Peyer's patch (tissue), 4 donors: Measurements from ENCODE around the gene MPV17L.
"Not testable (repeated sequence)": the region's sequence is repeated elsewhere in the genome, so short reads cannot be mapped to it uniquely, and the experiment has no call there.

Experiments used
- POLR2A ChIP-seq, 2 donors: fragments of 450-650 bp; IDR thresholded peaks; one replicate each; pipeline ENCODE4 v1.5.1; 2017; ENCODE audit warnings: antibody characterized with exemption in 2 of 2, mild to moderate bottlenecking in 2 of 2, moderate library complexity in 2 of 2
- TF ChIP-seq, protein P1 (sequence below), 6 experiments: fragments of 450-650 bp in 4 of 6; fragments of 200-600 bp in 2 of 6; sonication (generic) in 1 of 6; IDR thresholded peaks; one replicate each; pipeline ENCODE4 v1.5.1; 2017 to 2019; ENCODE audit warnings: antibody characterized with exemption in 6 of 6, mild to moderate bottlenecking in 3 of 6, moderate library complexity in 1 of 6

DNA sequence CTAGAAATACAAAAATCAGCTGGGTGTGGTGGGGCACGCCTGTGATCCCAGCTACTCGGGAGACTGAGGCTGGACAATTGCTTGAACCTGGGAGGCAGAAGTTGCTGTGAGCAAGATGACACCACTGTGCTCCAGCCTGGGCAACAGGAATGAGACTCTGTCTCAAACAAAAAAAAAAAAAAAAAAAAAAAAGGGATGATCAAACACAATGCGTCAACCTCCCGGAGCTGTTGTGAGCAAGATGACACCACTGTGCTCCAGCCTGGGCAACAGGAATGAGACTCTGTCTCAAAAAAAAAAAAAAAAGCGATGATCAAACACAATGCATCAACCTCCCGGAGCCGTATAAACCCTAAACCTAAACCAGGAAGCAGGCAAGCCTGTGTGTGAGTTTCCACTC is 38.1 kb upstream of the MPV17L start:
- not testable (repeated sequence) for TF ChIP-seq POLR2A (IDR thresholded peaks at IDR 0.05)
- TF ChIP-seq, protein P1, sequence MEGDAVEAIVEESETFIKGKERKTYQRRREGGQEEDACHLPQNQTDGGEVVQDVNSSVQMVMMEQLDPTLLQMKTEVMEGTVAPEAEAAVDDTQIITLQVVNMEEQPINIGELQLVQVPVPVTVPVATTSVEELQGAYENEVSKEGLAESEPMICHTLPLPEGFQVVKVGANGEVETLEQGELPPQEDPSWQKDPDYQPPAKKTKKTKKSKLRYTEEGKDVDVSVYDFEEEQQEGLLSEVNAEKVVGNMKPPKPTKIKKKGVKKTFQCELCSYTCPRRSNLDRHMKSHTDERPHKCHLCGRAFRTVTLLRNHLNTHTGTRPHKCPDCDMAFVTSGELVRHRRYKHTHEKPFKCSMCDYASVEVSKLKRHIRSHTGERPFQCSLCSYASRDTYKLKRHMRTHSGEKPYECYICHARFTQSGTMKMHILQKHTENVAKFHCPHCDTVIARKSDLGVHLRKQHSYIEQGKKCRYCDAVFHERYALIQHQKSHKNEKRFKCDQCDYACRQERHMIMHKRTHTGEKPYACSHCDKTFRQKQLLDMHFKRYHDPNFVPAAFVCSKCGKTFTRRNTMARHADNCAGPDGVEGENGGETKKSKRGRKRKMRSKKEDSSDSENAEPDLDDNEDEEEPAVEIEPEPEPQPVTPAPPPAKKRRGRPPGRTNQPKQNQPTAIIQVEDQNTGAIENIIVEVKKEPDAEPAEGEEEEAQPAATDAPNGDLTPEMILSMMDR (IDR thresholded peaks at IDR 0.05): not testable (repeated sequence)
